Osteocyte (in vitro differentiated cells): Measurements from ENCODE around the gene CDK19. TPM values are rescaled to one million over a fixed set of nuclear protein-coding genes. Genes with fewer than 3 reads are reported as not detected.

Experiments
- DNase-seq: peaks from one replicate; pipeline ENCODE4 v3.0.0; 2021; ENCODE audit warnings: mixed read lengths; ENCODE audit not compliant: unreplicated experiment; ENCODE audit errors: extremely low spot score
- H3K27ac Mint-ChIP-seq: one replicate; pipeline ENCODE4 v1.8.0; 2021; ENCODE audit warnings: mild to moderate bottlenecking, mixed read lengths; ENCODE audit not compliant: unreplicated experiment
- H3K27me3 Mint-ChIP-seq: one replicate; pipeline ENCODE4 v1.8.0; 2021; ENCODE audit warnings: mixed read lengths; ENCODE audit not compliant: unreplicated experiment
- H3K36me3 Mint-ChIP-seq: one replicate; pipeline ENCODE4 v1.8.0; 2021; ENCODE audit warnings: mixed read lengths; ENCODE audit not compliant: unreplicated experiment
- H3K4me1 Mint-ChIP-seq: one replicate; pipeline ENCODE4 v1.8.0; 2021; ENCODE audit warnings: mixed read lengths; ENCODE audit not compliant: unreplicated experiment
- H3K4me3 Mint-ChIP-seq: one replicate; pipeline ENCODE4 v1.8.0; 2021; ENCODE audit warnings: mild to moderate bottlenecking, moderate library complexity, mixed read lengths; ENCODE audit not compliant: unreplicated experiment
- H3K9me3 Mint-ChIP-seq: one replicate; pipeline ENCODE4 v1.8.0; 2021; ENCODE audit warnings: mixed read lengths; ENCODE audit not compliant: unreplicated experiment
- total RNA-seq: library from RNA; stranded (reverse); gene quantifications from 2 replicates; pipeline ENCODE4 v1.2.1, GENCODE V29; 2021
- TF ChIP-seq, protein P1 (sequence below): fragments of 200-600 bp; sonication (generic); IDR thresholded peaks from 2 replicates; pipeline ENCODE4 v1.5.0; 2021; ENCODE audit warnings: antibody characterized with exemption, mild to moderate bottlenecking, moderate library complexity

CDK19 gene
- total RNA-seq, 1 donor from 2014 or later: 32.4 TPM

DNA sequence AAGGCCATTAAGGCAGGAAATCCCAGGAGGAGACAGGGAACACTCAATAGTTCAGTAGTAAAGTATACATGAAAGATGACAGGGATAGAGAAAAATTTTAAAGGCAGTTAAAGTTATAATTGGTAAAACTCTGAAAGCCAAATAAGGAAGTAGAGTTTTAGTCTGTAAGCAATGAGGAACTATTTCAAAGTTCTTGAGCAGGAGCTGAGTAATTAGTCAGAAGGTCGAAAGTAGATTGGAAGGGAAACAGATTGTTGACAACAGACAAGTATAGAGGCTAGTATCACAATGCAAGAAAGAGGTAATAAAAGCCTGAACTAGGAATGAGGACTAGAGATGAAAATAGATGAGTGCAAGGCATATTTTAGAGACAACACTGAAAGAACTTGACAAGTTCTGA is 150.3 kb downstream of the CDK19 start:
- Mint-ChIP-seq H3K4me3 (no peak overlapping the region), H3K4me1 (peaks cover 8% of the 10 kb centered on the region), H3K9me3 (no peaks in the 10 kb centered on the region), H3K36me3 (peaks cover 4% of the 10 kb centered on the region), H3K27ac (no peak overlapping the region), H3K27me3 (no peaks in the 10 kb centered on the region)
- no peak for DNase-seq
- TF ChIP-seq, protein P1, sequence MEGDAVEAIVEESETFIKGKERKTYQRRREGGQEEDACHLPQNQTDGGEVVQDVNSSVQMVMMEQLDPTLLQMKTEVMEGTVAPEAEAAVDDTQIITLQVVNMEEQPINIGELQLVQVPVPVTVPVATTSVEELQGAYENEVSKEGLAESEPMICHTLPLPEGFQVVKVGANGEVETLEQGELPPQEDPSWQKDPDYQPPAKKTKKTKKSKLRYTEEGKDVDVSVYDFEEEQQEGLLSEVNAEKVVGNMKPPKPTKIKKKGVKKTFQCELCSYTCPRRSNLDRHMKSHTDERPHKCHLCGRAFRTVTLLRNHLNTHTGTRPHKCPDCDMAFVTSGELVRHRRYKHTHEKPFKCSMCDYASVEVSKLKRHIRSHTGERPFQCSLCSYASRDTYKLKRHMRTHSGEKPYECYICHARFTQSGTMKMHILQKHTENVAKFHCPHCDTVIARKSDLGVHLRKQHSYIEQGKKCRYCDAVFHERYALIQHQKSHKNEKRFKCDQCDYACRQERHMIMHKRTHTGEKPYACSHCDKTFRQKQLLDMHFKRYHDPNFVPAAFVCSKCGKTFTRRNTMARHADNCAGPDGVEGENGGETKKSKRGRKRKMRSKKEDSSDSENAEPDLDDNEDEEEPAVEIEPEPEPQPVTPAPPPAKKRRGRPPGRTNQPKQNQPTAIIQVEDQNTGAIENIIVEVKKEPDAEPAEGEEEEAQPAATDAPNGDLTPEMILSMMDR: no peak

DNA sequence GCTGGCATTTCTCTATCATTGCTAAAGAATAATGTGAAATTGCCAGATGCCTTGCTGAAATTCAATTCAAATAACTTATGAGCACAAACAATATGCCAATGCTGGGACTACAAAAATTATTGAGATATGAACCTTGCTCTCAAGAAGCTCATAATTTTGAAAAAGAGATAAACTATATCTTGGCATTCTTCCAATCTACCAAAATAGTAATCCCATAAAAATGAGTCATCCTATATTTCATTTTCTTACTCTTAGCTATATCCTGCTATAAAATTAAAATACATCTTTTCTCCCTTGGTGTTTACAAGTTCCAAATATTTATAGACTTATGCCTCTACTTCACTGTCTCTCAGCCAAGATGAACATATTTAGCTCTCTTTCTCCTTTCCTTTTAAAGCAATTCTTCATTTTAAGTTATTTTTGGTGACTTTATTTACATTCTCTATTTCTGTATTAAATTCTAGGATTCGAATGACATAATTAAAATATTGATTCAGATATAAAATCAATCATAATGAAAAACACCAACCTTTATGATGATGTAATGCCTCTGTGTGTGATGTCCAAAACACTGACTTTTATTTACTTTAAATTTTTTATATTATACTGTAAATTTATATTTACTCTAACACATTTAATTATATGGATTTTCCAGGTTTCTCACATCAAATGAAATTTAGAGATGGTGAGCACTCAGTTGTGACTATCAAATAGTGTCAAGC is 152.6 kb downstream of the CDK19 start:
- no peak for DNase-seq
- Mint-ChIP-seq H3K27me3 (no peaks in the 10 kb centered on the region), H3K4me1 (peaks cover 11% of the 10 kb centered on the region), H3K27ac (no peak overlapping the region), H3K9me3 (no peaks in the 10 kb centered on the region), H3K36me3 (peaks cover 4% of the 10 kb centered on the region), H3K4me3 (no peak overlapping the region)
- TF ChIP-seq, protein P1: no peak

DNA sequence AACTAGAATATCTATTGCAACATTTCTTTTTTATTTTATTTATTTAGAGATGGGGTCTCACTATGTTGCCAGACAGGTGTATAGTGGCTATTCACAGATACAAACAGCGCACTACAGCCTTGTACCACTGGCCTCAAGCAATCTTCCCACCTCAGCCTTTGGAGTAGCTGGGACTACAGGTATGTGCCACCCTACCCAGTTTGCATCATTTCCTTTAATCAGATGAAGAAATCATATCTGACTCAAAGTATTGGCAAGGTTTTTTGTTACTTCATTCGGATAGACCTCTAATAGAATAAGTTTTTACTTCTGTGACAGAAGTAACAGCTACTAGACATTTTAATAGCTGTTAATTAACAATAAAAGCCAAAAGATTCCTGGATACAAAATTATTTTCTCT is 153.9 kb downstream of the CDK19 start:
- Mint-ChIP-seq H3K36me3 (peaks cover 4% of the 10 kb centered on the region), H3K4me1 (peaks cover 11% of the 10 kb centered on the region), H3K9me3 (no peaks in the 10 kb centered on the region), H3K27ac (no peak overlapping the region), H3K4me3 (no peak overlapping the region), H3K27me3 (no peaks in the 10 kb centered on the region)
- DNase-seq: no peak
- TF ChIP-seq, protein P1: no peak

DNA sequence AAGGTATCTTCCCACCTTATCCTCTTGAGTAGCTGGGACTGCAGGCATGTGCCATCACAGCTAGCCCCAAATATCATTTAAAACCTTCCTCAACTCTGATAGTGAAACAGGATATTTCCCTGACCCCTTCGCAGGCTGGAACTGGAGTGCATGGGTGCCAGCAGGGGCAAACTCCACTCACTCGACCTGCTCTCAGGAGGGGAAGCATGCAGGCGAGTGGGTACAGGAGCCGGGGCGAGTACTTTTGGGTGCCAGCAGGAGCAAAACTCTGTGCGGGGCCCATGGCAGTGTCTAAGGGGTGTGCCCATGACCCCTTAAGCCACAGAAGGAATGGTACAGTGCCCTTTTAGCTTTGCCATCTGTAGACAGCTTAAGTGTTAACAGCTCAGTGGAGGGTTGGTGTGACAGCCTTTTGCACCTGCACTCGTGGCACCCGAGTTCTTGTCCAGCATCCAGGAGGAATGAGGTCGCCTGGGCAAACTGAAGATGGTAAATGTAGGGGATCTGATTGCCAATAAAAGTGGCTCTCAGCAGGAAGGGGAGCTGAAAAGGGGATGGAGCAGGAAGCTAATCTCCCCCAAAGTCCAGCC is 155.1 kb downstream of the CDK19 start:
- no peak overlapping the region for H3K4me3 Mint-ChIP-seq
- H3K27ac Mint-ChIP-seq: no peak overlapping the region
- peaks cover 11% of the 10 kb centered on the region for H3K4me1 Mint-ChIP-seq
- H3K36me3 Mint-ChIP-seq: peaks cover 9% of the 10 kb centered on the region
- no peak for DNase-seq
- no peaks in the 10 kb centered on the region for H3K9me3 Mint-ChIP-seq
- TF ChIP-seq, protein P1: no peak
- no peaks in the 10 kb centered on the region for H3K27me3 Mint-ChIP-seq

DNA sequence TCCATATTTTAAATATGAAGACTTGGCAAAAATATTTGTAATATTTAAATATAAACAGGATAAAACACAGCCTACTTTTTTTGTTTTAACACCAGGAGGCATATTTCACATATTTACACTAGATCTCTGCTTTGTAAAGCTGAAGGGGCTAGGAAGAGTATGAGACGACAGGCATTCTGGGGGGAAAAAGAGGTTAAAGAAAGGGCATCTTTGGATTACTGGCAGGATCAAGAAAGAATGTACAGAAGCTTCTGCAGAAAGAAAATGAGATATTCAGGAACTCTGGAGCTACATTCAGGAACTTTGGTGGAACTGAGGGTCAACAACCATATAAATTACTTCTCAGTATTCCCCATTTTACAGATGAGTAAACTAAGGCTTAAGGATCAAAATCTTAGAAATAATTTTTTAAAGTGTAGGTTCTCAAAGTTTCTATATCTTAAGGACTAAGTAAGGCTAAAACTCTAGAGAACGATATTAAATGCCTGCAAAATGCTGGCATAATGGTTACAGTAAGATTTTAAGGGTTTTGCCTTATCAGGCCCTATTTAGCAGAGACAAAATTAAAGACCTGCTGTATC is 156.5 kb downstream of the CDK19 start:
- Mint-ChIP-seq H3K36me3 (peaks cover 5% of the 10 kb centered on the region), H3K9me3 (no peaks in the 10 kb centered on the region), H3K27me3 (no peaks in the 10 kb centered on the region), H3K27ac (no peak overlapping the region), H3K4me3 (no peak overlapping the region), H3K4me1 (peaks cover 11% of the 10 kb centered on the region)
- no peak for DNase-seq
- TF ChIP-seq, protein P1: no peak
